Uterus (tissue), 4 donors: ENCODE results near the gene MYL1. TPM values are rescaled to one million over a fixed set of nuclear protein-coding genes. Genes with fewer than 3 reads are reported as not detected.

ENCODE experiments used
- DNase-seq, 2 donors: peaks; one replicate each; pipeline ENCODE4 v3.0.0-alpha.2; 2019 to 2020
- H3K27ac ChIP-seq, 2 donors: fragments of 200-600 bp; sonication (generic); 1 replicate in 1 of 2; 2 replicates in 1 of 2; pipeline ENCODE4 v1.5.1; 2016 to 2018
- H3K27me3 ChIP-seq, 2 donors: fragments of 200-600 bp; sonication (generic); one replicate each; pipeline ENCODE4 v1.5.1; 2018 to 2019; ENCODE audit warnings: control low read depth in 1 of 2
- H3K36me3 ChIP-seq, 2 donors: fragments of 200-600 bp; sonication (generic); one replicate each; pipeline ENCODE4 v1.5.1; 2019; ENCODE audit warnings: control low read depth in 1 of 2
- H3K4me1 ChIP-seq, 2 donors: fragments of 200-600 bp; sonication (generic); one replicate each; pipeline ENCODE4 v1.5.1; 2018 to 2019; ENCODE audit warnings: control low read depth in 1 of 2
- H3K4me3 ChIP-seq, 2 donors: fragments of 200-600 bp; sonication (generic); 1 replicate in 1 of 2; 2 replicates in 1 of 2; pipeline ENCODE4 v1.5.1; 2018 to 2019; ENCODE audit warnings: mild to moderate bottlenecking in 1 of 2
- H3K9me3 ChIP-seq, 2 donors: fragments of 200-600 bp; sonication (generic); one replicate each; pipeline ENCODE4 v1.5.1; 2019; ENCODE audit warnings: control low read depth in 1 of 2
- POLR2A ChIP-seq, 2 donors: fragments of 450-650 bp; IDR thresholded peaks; one replicate each; pipeline ENCODE4 v1.6.1; 2016; ENCODE audit warnings: antibody characterized with exemption in 2 of 2, mild to moderate bottlenecking in 1 of 2, moderate library complexity in 1 of 2
- intact Hi-C: fragments of 100-400 bp; cut with DNase I; formaldehyde crosslinking; loops from one replicate; pipeline ENCODE4 v1.15.1; 2023; ENCODE audit warnings: low total_unique reads
- total RNA-seq, 4 donors: library from RNA; depleted of rRNA in 3 of 4; stranded (reverse); fragments of >200 nt in 3 of 4; gene quantifications; one replicate each; pipeline versions ENCODE4 v1.1.0 to v1.2.4, GENCODE V29; 2014 to 2023
- TF ChIP-seq, protein P1 (sequence below), 4 experiments: fragments of 200-600 bp in 2 of 4; fragments of 450-650 bp in 2 of 4; sonication (generic) in 2 of 4; IDR thresholded peaks; one replicate each; pipeline ENCODE4 v1.5.1; 2016 to 2019; ENCODE audit warnings: antibody characterized with exemption in 4 of 4, mild to moderate bottlenecking in 2 of 4, moderate library complexity in 1 of 4
- donor health status: DM: yes; HTN: yes; CAD: no.

MYL1 gene
- under 1 TPM in 2 of 4 donors, not detected in 2; 0.48 to 0.88 TPM for total RNA-seq

DNA sequence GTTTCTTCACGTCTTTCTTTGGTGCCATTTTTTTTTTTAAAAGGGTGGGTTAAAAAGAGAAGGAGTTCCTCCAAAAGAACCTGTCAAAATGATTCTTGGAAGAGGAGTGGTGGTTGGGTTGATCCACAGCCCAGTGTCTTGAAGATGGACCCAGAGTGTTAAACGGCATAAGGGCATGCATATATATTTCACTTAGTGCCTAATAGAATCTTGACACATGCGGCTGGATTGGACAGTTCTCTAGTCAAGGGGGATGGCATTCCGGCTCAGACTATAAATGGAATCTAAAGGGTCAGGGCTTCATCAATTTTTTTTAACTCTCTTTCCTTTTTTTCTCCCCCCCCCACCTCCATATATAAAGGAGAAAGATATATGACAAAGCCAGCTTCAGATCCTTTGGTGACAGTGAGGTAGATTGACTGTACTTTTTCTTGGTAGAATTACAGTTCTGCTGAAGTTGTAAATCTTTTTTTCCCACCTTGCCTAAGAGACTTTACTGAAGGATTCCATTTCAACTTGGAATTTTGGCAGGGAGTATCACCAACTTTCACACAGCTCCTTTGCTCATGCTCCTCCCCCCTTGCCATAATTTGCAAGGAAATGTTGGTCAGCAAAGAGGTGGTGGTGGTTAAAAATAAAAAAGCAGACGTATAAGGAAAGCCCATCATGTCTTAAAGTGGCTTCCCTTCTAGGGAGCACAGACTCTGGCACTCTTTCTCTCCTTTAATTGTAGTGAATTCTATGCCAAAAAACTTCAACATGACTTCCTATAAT lies at the start of gene MYL1:
Gene MYL1, minus strand, starts transcription at position 160 of the 774 bp plus-strand sequence. Its CDS starts 132 bp downstream, at position 28.
- no peak for TF ChIP-seq POLR2A (IDR thresholded peaks at IDR 0.05)
- TF ChIP-seq, protein P1, sequence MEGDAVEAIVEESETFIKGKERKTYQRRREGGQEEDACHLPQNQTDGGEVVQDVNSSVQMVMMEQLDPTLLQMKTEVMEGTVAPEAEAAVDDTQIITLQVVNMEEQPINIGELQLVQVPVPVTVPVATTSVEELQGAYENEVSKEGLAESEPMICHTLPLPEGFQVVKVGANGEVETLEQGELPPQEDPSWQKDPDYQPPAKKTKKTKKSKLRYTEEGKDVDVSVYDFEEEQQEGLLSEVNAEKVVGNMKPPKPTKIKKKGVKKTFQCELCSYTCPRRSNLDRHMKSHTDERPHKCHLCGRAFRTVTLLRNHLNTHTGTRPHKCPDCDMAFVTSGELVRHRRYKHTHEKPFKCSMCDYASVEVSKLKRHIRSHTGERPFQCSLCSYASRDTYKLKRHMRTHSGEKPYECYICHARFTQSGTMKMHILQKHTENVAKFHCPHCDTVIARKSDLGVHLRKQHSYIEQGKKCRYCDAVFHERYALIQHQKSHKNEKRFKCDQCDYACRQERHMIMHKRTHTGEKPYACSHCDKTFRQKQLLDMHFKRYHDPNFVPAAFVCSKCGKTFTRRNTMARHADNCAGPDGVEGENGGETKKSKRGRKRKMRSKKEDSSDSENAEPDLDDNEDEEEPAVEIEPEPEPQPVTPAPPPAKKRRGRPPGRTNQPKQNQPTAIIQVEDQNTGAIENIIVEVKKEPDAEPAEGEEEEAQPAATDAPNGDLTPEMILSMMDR (IDR thresholded peaks at IDR 0.05), result no peak

DNA sequence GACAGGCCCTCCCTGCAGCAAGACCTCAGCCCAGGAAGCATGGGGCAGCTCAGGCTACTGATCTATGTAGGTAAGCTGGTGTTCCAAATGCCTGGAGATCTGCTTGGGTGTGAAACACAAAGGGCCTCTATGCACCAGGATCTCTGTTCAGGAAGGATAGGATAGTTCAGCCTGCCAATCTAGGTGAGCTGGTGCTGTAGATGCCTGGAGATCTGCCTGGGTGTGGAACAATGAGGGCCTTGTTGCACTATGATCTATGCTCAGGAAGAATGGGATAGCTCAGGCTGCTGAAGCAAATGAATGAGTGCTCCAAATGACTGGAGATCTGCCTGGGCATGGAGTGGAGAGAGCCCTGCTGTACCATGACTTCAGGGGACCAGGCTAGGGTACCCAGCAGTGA lies 48.9 kb upstream of the MYL1 start:
- Histone ChIP-seq H3K4me3 (no peak overlapping the region), H3K27ac (no peak overlapping the region), H3K27me3 (no peaks in the 10 kb centered on the region), H3K9me3 (no peaks in the 10 kb centered on the region), H3K36me3 (no peaks in the 10 kb centered on the region), H3K4me1 (no peaks in the 10 kb centered on the region)
- no peak for DNase-seq
- intact Hi-C loops, result no loop called here
- no peak for TF ChIP-seq POLR2A (IDR thresholded peaks at IDR 0.05)
- TF ChIP-seq, protein P1 (IDR thresholded peaks at IDR 0.05), result no peak

More for the DNA sequence above, at the start of gene MYL1:
- H3K27me3 ChIP-seq, result peaks cover 0 to 4% of the 10 kb centered on the region in 2 donors
- H3K9me3 ChIP-seq, result no peaks in the 10 kb centered on the region
- intact Hi-C loops, result no loop called here
- no peaks in the 10 kb centered on the region for H3K4me1 ChIP-seq
- no peak for DNase-seq
- no peaks in the 10 kb centered on the region for H3K36me3 ChIP-seq
- no peak within 1 kb of the TSS for H3K27ac ChIP-seq
- H3K4me3 ChIP-seq, result no peak within 1 kb of the TSS

DNA sequence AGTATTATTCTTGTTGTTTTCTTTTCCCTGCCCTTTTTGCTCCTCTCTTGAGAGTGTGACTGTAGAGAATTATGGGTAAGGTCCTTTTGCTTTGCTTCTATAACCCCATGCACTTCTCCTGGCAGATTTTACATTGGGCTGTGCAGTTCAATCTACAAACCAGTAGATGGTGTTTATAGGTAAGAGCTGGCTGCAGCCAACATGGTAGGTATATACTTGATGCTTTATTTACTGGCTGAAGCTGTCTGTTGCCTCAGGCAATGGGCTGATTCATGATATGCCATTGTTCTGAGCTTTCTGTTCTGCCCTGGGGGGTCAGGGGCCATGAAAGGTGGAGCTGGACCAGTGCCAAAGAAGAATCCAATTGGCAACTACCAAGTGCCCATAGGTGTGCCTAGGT lies 48.3 kb upstream of the MYL1 start:
- Histone ChIP-seq H3K27me3 (no peaks in the 10 kb centered on the region), H3K4me3 (no peak overlapping the region), H3K36me3 (no peaks in the 10 kb centered on the region), H3K27ac (no peak overlapping the region), H3K4me1 (no peaks in the 10 kb centered on the region), H3K9me3 (no peaks in the 10 kb centered on the region)
- TF ChIP-seq, protein P1 (IDR thresholded peaks at IDR 0.05), result no peak
- TF ChIP-seq POLR2A (IDR thresholded peaks at IDR 0.05), result no peak
- DNase-seq, result no peak
- intact Hi-C loops, result no loop called here

DNA sequence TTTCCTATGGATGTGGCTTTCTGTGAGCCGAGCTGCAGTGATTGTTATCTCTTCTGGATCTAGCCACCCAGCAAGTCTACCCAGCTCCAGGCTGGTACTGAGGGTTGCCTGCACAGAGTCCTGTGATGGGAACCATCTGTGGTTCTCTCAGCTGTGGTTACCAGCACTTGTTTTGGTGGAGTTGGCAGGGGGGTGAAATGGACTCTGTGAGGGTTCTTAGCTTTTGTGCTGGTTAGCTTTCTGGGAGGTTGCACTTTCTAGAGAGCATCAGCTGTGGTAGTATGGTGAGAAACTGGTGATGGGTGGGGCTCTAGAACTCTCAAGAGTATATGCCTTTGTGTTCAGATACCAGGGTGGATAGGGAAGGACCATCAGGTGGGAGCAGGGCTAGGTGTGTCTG lies 45.4 kb upstream of the MYL1 start:
- no peaks in the 10 kb centered on the region for H3K4me1 ChIP-seq
- no peak overlapping the region for H3K27ac ChIP-seq
- no peak for TF ChIP-seq POLR2A (IDR thresholded peaks at IDR 0.05)
- TF ChIP-seq, protein P1 (IDR thresholded peaks at IDR 0.05), result no peak
- no peak for DNase-seq
- intact Hi-C loops, result no loop called here
- H3K27me3 ChIP-seq, result no peaks in the 10 kb centered on the region
- no peaks in the 10 kb centered on the region for H3K36me3 ChIP-seq
- H3K4me3 ChIP-seq, result no peak overlapping the region
- no peaks in the 10 kb centered on the region for H3K9me3 ChIP-seq

DNA sequence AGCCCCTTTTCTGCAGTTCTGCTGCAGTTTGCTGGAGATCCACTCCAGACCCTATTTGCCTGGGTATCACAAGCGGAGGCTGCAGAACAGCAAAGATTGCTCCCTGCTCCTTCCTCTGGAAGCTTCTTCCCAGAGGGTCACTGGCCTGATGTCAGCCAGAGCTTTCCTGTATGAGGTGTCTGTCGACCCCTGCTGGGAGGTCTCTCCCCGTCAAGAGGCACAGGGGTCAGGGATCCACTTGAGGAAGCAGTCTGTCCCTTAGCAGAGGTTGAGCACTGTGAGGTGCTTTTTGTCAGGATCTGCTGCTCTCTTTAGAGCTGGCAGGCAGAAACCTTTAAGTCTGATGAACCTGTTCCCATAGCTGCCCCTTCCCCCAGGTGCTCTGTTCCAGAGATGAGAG lies 42.0 kb upstream of the MYL1 start:
- intact Hi-C loops, result no loop called here
- Histone ChIP-seq H3K4me3 (no peak overlapping the region), H3K27me3 (no peaks in the 10 kb centered on the region), H3K27ac (no peak overlapping the region), H3K36me3 (no peaks in the 10 kb centered on the region), H3K9me3 (no peaks in the 10 kb centered on the region), H3K4me1 (no peaks in the 10 kb centered on the region)
- TF ChIP-seq, protein P1 (IDR thresholded peaks at IDR 0.05), result no peak
- no peak for TF ChIP-seq POLR2A (IDR thresholded peaks at IDR 0.05)
- no peak for DNase-seq
